Nephron progenitor cell (in vitro differentiated cells): Measurements from ENCODE around the gene DUSP3.

Source experiments
- DNase-seq: peaks from one replicate; pipeline ENCODE4 v3.0.0; 2021
- H3K27ac Mint-ChIP-seq: 2 replicates; pipeline ENCODE4 v1.8.0; 2021; ENCODE audit warnings: mild to moderate bottlenecking, moderate library complexity, mixed read lengths
- H3K27me3 Mint-ChIP-seq: 2 replicates; pipeline ENCODE4 v1.8.0; 2021; ENCODE audit warnings: mild to moderate bottlenecking, low read depth, mixed read lengths; ENCODE audit not compliant: poor library complexity
- H3K36me3 Mint-ChIP-seq: 2 replicates; pipeline ENCODE4 v1.8.0; 2021; ENCODE audit warnings: low read depth, mixed read lengths
- H3K4me1 Mint-ChIP-seq: 2 replicates; pipeline ENCODE4 v1.8.0; 2021; ENCODE audit warnings: mixed read lengths
- H3K4me3 Mint-ChIP-seq: 2 replicates; pipeline ENCODE4 v1.8.0; 2021; ENCODE audit warnings: mild to moderate bottlenecking, moderate library complexity, mixed read lengths
- H3K9me3 Mint-ChIP-seq: 2 replicates; pipeline ENCODE4 v1.8.0; 2021; ENCODE audit warnings: mild to moderate bottlenecking, moderate library complexity, mixed read lengths
- TF ChIP-seq, protein P1 (sequence below): fragments of 200-600 bp; sonication (generic); IDR thresholded peaks from 2 replicates; pipeline ENCODE4 v1.5.0; 2021; ENCODE audit warnings: antibody characterized with exemption

DUSP3 gene

DNA sequence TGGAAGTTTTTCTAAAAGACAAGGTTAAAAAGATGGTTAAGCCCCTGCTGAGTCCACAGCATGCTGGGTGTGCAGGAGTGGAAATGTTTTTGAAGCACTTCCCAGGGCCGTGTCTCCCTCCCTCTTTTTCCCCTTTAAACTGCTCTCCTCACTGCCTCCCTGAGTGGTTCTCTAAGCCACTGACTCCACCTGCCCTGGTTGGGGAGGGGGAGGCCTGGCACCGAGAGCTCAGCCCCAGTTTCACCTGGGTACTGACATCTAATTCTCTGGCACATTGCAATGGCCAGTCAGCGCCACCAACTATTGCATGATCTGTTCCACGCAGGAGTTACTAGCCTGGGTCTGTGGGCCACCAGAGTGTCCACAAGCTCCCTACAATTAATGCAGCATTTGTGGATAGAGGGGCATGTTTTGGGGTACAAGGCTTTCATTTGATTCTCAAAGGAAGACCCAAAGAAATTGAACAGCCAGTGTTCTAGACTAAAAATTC is 31.5 kb upstream of the DUSP3 start:
- DNase-seq, result no peak
- TF ChIP-seq, protein P1, sequence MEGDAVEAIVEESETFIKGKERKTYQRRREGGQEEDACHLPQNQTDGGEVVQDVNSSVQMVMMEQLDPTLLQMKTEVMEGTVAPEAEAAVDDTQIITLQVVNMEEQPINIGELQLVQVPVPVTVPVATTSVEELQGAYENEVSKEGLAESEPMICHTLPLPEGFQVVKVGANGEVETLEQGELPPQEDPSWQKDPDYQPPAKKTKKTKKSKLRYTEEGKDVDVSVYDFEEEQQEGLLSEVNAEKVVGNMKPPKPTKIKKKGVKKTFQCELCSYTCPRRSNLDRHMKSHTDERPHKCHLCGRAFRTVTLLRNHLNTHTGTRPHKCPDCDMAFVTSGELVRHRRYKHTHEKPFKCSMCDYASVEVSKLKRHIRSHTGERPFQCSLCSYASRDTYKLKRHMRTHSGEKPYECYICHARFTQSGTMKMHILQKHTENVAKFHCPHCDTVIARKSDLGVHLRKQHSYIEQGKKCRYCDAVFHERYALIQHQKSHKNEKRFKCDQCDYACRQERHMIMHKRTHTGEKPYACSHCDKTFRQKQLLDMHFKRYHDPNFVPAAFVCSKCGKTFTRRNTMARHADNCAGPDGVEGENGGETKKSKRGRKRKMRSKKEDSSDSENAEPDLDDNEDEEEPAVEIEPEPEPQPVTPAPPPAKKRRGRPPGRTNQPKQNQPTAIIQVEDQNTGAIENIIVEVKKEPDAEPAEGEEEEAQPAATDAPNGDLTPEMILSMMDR, result no peak
- Mint-ChIP-seq H3K4me1 (peaks cover 13% of the 10 kb centered on the region), H3K27ac (peak overlapping the region; percentile 48), H3K9me3 (peaks cover 8% of the 10 kb centered on the region), H3K4me3 (no peak overlapping the region), H3K36me3 (peaks cover 57% of the 10 kb centered on the region), H3K27me3 (peaks cover 7% of the 10 kb centered on the region)

DNA sequence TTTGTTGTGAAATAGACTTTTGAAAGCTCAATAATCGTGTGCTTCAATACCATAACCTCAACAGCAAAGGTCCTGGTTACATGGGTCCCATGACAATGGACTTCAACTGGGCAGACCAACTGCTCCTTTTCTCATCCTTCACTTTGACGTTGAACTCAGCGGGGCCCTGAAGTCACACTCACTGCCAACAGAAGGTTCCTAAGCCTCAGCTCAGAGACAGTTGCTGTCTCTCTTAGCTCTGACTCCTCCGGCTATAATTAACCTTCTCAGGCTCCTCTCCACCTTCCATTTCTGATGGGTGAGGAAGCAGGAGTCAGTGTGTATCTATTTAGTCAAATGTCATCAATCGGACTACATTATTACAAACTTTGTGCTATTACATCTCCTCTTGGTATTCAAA is 30.3 kb upstream of the DUSP3 start:
- Mint-ChIP-seq H3K9me3 (peaks cover 11% of the 10 kb centered on the region), H3K27ac (no peak overlapping the region), H3K4me3 (no peak overlapping the region), H3K4me1 (peaks cover 8% of the 10 kb centered on the region), H3K27me3 (peaks cover 3% of the 10 kb centered on the region), H3K36me3 (peaks cover 60% of the 10 kb centered on the region)
- no peak for DNase-seq
- TF ChIP-seq, protein P1, result no peak

DNA sequence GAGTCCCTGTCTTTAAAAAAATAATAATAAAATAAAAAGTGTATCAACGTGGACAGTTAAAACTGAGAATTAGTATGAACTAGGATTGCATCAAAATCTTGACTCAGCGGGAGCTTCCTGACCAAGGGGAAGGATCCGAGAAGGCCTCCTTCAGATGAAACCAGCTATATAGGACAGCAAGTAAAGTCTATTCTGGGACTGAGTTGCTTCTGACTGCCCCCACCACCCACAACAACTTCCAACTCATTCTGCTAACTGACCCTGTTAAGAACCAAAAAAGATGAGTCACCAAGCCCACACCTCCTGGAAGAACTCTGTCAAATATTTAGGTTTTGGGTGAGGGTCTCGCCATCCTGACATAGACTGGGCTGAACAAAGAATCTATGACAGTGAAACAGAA is 29.3 kb upstream of the DUSP3 start:
- no peak overlapping the region for H3K4me3 Mint-ChIP-seq
- DNase-seq, result no peak
- H3K36me3 Mint-ChIP-seq, result peaks cover 61% of the 10 kb centered on the region
- peaks cover 13% of the 10 kb centered on the region for H3K4me1 Mint-ChIP-seq
- peaks cover 11% of the 10 kb centered on the region for H3K9me3 Mint-ChIP-seq
- H3K27ac Mint-ChIP-seq, result no peak overlapping the region
- H3K27me3 Mint-ChIP-seq, result peaks cover 7% of the 10 kb centered on the region
- TF ChIP-seq, protein P1, result no peak

DNA sequence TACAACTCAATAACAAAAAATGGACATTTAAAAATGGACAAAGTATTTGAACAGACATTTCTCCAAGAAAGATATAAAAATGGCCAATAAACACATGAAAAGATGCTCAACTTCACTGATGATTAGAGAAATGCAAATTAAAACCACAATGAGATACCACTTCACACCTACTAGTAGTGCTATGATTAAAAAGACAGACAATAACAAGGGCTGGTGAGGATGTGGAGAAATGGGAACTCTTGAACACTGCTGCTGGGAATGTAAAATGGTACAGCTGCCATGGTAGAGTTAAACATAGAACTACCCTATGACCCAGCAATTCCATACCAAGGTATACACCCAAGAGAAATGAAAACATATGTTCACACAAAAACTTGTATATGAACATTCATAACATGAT is 26.3 kb upstream of the DUSP3 start:
- Mint-ChIP-seq H3K27me3 (peaks cover 11% of the 10 kb centered on the region), H3K9me3 (peaks cover 11% of the 10 kb centered on the region), H3K4me1 (peaks cover 14% of the 10 kb centered on the region), H3K27ac (no peak overlapping the region), H3K36me3 (peaks cover 57% of the 10 kb centered on the region), H3K4me3 (no peak overlapping the region)
- DNase-seq, result no peak
- TF ChIP-seq, protein P1, result no peak

DNA sequence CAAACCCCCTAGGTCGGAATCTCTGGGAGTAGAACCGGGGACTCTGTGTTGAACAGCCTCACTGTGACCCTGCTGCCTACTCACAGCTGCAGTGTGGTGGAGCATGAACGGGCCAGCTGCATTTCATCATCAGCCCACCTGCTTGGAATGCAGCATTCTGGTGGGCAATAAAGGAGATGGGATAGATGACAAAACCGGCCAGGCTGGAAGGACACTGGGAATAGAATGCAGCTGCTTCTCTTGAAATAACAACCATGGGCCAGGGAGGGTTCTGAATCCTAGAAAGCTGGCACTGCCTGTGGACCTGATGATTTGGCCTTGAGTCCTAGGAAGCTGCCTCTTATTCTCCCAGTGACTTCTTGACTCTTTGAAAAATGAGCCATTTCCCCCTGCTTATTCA is 25.0 kb upstream of the DUSP3 start:
- Mint-ChIP-seq H3K9me3 (peaks cover 20% of the 10 kb centered on the region), H3K4me1 (peaks cover 14% of the 10 kb centered on the region), H3K27me3 (peaks cover 10% of the 10 kb centered on the region), H3K4me3 (no peak overlapping the region), H3K27ac (no peak overlapping the region), H3K36me3 (peaks cover 47% of the 10 kb centered on the region)
- DNase-seq, result peak; percentile 23
- TF ChIP-seq, protein P1, result no peak

DNA sequence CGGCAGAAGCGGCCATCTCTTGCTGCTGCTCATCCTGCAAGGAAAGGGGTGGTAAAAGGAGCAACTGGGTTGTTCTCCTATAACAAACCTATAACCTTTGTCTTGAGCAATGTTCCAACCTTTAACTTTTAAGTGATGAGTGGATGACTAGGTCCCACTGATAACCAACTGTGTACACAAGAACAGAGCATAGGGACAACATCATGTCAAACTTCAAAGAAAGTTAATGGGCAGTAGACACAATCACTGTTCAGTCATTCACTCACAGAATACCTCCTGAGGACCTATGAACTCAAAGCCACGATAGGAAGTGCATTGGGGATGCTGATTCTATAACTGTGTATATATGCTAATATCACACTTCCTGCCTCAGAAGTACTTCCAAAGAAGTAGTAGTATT is 23.1 kb upstream of the DUSP3 start:
- TF ChIP-seq, protein P1, result no peak
- no peak overlapping the region for H3K27ac Mint-ChIP-seq
- H3K4me1 Mint-ChIP-seq, result peaks cover 14% of the 10 kb centered on the region
- H3K36me3 Mint-ChIP-seq, result peaks cover 38% of the 10 kb centered on the region
- no peak for DNase-seq
- H3K27me3 Mint-ChIP-seq, result peaks cover 12% of the 10 kb centered on the region
- H3K4me3 Mint-ChIP-seq, result no peak overlapping the region
- peaks cover 30% of the 10 kb centered on the region for H3K9me3 Mint-ChIP-seq
